A673 (cell line): ENCODE results near the gene ZNF445.

ENCODE experiments used
- EZH2 ChIP-seq: fragments of 200-600 bp; sonication (generic); IDR thresholded peaks from 2 replicates; pipeline ENCODE4 v1.6.1; 2017; ENCODE audit warnings: borderline replicate concordance, low read depth, mild to moderate bottlenecking, mixed read lengths, antibody characterized with exemption, low read length; ENCODE audit not compliant: poor library complexity, severe bottlenecking
- TF ChIP-seq, protein P1 (sequence below): fragments of 300-800, 200-600 bp; sonication (generic); conservative IDR thresholded peaks from 2 replicates; pipeline ENCODE4 v1.5.1; 2017; ENCODE audit warnings: low read depth, mild to moderate bottlenecking, antibody characterized with exemption, low read length, moderate library complexity, mixed read lengths

DNA sequence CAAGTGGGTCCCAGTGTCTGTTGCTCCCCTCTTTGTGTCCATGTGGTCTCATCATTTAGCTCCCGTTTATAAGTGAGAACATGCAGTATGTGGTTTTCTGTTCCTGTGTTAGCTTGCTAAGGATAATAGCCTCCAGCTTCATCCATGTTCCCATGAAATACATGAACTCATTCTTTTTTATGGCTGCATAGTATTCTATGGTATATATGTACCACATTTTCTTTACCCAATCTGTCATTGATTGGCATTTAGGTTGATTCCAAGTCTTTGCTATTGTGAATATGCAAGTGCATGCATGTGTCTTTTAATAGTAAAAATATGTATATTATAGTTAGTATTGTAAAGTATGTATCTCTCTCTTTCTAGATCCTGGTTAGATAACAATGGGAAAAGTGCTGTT, 85.0 kb downstream of the ZNF445 start:
- TF ChIP-seq, protein P1, sequence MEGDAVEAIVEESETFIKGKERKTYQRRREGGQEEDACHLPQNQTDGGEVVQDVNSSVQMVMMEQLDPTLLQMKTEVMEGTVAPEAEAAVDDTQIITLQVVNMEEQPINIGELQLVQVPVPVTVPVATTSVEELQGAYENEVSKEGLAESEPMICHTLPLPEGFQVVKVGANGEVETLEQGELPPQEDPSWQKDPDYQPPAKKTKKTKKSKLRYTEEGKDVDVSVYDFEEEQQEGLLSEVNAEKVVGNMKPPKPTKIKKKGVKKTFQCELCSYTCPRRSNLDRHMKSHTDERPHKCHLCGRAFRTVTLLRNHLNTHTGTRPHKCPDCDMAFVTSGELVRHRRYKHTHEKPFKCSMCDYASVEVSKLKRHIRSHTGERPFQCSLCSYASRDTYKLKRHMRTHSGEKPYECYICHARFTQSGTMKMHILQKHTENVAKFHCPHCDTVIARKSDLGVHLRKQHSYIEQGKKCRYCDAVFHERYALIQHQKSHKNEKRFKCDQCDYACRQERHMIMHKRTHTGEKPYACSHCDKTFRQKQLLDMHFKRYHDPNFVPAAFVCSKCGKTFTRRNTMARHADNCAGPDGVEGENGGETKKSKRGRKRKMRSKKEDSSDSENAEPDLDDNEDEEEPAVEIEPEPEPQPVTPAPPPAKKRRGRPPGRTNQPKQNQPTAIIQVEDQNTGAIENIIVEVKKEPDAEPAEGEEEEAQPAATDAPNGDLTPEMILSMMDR, result no peak
- TF ChIP-seq EZH2, result no peak
